ENCODE results near the gene LMAN1L.

- TF ChIP-seq POLR2A (IDR thresholded peaks at IDR 0.05; ENCODE audit: low read length) = no peak
- no peak for TF ChIP-seq GATA1 (IDR thresholded peaks at IDR 0.05; ENCODE audit: low read depth, low read length)
These were observed 10.3 kb upstream of the LMAN1L start for GRCh38 chr15:74802290-74802689.
